OCI-LY7 (cell line): Measurements from ENCODE around the gene TRAF2.

Experiments
- CTCF ChIP-seq: fragments of 200-600 bp; sonication (generic); conservative IDR thresholded peaks from 2 replicates; pipeline ENCODE4 v1.5.1; 2014; ENCODE audit warnings: mild to moderate bottlenecking, antibody characterized with exemption, low read length, moderate library complexity, mixed read lengths
- EZH2phosphoT487 ChIP-seq: fragments of 200-600 bp; sonication (generic); IDR thresholded peaks from 2 replicates; pipeline ENCODE4 v1.6.1; 2018; ENCODE audit warnings: low read depth, borderline replicate concordance, mild to moderate bottlenecking, mixed run types, antibody characterized with exemption, low read length, moderate library complexity, mixed read lengths

DNA sequence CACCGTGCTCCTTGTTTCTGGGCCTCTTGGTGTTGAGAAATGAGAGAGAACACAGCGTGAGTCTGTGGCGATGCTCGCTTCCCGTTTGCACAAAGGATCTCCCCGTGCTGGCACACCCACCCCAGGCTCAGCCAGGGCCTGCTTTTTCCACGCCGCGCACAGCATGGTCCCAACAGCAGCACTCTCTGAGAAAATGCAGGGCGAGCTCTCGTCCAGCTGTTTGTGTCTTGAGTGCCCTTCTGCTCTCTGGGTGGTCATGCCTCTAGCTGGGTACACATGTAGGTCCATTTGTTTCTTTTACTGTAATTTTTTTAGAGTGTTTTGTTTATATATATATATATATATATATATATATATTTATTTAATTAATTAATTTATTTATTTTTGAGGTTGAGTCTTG is 31.6 kb downstream of the TRAF2 start:
- TF ChIP-seq CTCF: no peak
- no peak for TF ChIP-seq EZH2phosphoT487
